NCI-H748 (cell line): ENCODE results near the gene DESI2.
"Not testable (repeated sequence)": the region's sequence is repeated elsewhere in the genome, so short reads cannot be mapped to it uniquely, and the experiment has no call there.

Source experiments
- DNase-seq: peaks from one replicate; lab custom pipeline; 2025; ENCODE audit not compliant: unreplicated experiment; lab: John Stamatoyannopoulos, UW

The DESI2 gene

GRCh38 chr1:244704107-244704506, 51.2 kb downstream of the DESI2 start:
- DNase-seq = no peak

- DNase-seq = no peak
Observed at GRCh38 chr1:244705261-244706234, 52.6 kb downstream of the DESI2 start.

GRCh38 chr1:244709076-244709475, 56.1 kb downstream of the DESI2 start:
- no peak for DNase-seq

- no peak for DNase-seq
Observed at GRCh38 chr1:244709476-244710368, 56.8 kb downstream of the DESI2 start.

GRCh38 chr1:244710474-244711062, 57.6 kb downstream of the DESI2 start:
- DNase-seq = no peak

- DNase-seq = no peak
Observed at GRCh38 chr1:244712669-244713068, 59.7 kb downstream of the DESI2 start.

GRCh38 chr1:244713332-244713731, 60.4 kb downstream of the DESI2 start:
- DNase-seq = no peak

GRCh38 chr1:244727871-244728474, 75.0 kb downstream of the DESI2 start:
- no peak for DNase-seq

- DNase-seq = peak; percentile 60
Observed at GRCh38 chr1:244730153-244730933, 77.4 kb downstream of the DESI2 start.

- no peak for DNase-seq
Observed at GRCh38 chr1:244730934-244731434, 78.1 kb downstream of the DESI2 start.

GRCh38 chr1:244731651-244732050, 78.7 kb downstream of the DESI2 start:
- no peak for DNase-seq

GRCh38 chr1:244732851-244733450, 80.0 kb downstream of the DESI2 start:
- DNase-seq = peak; percentile 12

- DNase-seq = peak; percentile 34
Observed at GRCh38 chr1:244735404-244735803, 82.5 kb downstream of the DESI2 start.

- DNase-seq = no peak
Observed at GRCh38 chr1:244735876-244736561, 83.1 kb downstream of the DESI2 start.

GRCh38 chr1:244739140-244739539, 86.2 kb downstream of the DESI2 start:
- not testable (repeated sequence) for DNase-seq

GRCh38 chr1:244740027-244740617, 87.2 kb downstream of the DESI2 start:
- DNase-seq = not testable (repeated sequence)

GRCh38 chr1:244741692-244742091, 88.8 kb downstream of the DESI2 start:
- no peak for DNase-seq

GRCh38 chr1:244749230-244750016, 96.5 kb downstream of the DESI2 start:
- DNase-seq = no peak
